Esophagus squamous epithelium (tissue), 4 donors: ENCODE results near the gene RTL1.

Experiments
- POLR2A ChIP-seq, 4 donors: fragments of 450-650 bp; IDR thresholded peaks; one replicate each; pipeline ENCODE4 v1.6.1; 2017; ENCODE audit warnings: antibody characterized with exemption in 4 of 4, mild to moderate bottlenecking in 4 of 4, moderate library complexity in 3 of 4
- TF ChIP-seq, protein P1 (sequence below), 6 experiments: fragments of 450-650 bp in 4 of 6; fragments of 200-600 bp in 2 of 6; sonication (generic) in 2 of 6; IDR thresholded peaks; one replicate each; pipeline ENCODE4 v1.5.1; 2016 to 2019; ENCODE audit warnings: antibody characterized with exemption in 6 of 6, mild to moderate bottlenecking in 4 of 6, moderate library complexity in 4 of 6

DNA sequence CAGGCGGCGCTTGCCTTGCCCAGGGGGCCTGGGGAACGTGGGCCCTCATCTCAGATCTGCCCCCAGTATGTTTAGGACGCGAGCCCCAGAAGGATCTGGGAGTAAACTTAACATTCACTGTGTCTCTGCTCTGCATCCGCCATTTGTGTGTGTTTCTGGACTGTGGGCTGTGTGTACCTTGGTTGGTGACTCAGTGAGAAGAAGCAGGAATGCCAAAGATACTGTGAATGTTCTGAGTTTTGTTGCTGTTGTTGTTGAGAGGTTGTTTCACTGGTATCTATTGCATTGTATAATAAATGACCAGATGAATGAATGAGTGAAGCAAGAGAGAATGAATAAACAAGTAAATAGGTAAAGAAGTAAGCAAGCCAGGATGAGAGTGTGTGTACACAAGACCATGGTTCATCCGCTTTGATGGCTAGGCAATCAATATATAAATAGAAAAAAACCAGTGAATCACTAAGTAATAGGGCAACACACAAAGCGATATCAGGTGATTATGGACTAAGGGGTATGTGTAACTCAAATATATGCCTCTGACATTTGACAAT is 57.1 kb downstream of the RTL1 start:
- TF ChIP-seq, protein P1, sequence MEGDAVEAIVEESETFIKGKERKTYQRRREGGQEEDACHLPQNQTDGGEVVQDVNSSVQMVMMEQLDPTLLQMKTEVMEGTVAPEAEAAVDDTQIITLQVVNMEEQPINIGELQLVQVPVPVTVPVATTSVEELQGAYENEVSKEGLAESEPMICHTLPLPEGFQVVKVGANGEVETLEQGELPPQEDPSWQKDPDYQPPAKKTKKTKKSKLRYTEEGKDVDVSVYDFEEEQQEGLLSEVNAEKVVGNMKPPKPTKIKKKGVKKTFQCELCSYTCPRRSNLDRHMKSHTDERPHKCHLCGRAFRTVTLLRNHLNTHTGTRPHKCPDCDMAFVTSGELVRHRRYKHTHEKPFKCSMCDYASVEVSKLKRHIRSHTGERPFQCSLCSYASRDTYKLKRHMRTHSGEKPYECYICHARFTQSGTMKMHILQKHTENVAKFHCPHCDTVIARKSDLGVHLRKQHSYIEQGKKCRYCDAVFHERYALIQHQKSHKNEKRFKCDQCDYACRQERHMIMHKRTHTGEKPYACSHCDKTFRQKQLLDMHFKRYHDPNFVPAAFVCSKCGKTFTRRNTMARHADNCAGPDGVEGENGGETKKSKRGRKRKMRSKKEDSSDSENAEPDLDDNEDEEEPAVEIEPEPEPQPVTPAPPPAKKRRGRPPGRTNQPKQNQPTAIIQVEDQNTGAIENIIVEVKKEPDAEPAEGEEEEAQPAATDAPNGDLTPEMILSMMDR (IDR thresholded peaks at IDR 0.05), result no peak
- TF ChIP-seq POLR2A (IDR thresholded peaks at IDR 0.05), result no peak
